Tibial nerve (tissue), 4 donors: ENCODE results near the gene KRT82. TPM values are rescaled to one million over a fixed set of nuclear protein-coding genes. Genes with fewer than 3 reads are reported as not detected.
"Not testable (repeated sequence)": the region's sequence is repeated elsewhere in the genome, so short reads cannot be mapped to it uniquely, and the experiment has no call there.

Source experiments
- DNase-seq, 2 donors: peaks; one replicate each; pipeline ENCODE4 v3.0.0-alpha.2; 2019; ENCODE audit warnings: low spot score in 2 of 2
- H3K27ac ChIP-seq, 4 donors: fragments of 200-600 bp; sonication (generic) in 3 of 4; one replicate each; pipeline ENCODE4 v1.5.1; 2017 to 2019; ENCODE audit warnings: mild to moderate bottlenecking in 1 of 4
- H3K27me3 ChIP-seq, 2 donors: fragments of 200-600 bp; sonication (generic) in 1 of 2; one replicate each; pipeline versions ENCODE4 v1.5.1 to v1.6.0; 2017 to 2019
- H3K36me3 ChIP-seq, 3 donors: fragments of 200-600 bp; sonication (generic); one replicate each; pipeline ENCODE4 v1.5.1; 2018 to 2019
- H3K4me1 ChIP-seq, 4 donors: fragments of 200-600 bp; sonication (generic) in 3 of 4; one replicate each; pipeline ENCODE4 v1.5.1; 2017 to 2019
- H3K4me3 ChIP-seq, 4 donors: fragments of 200-600 bp; sonication (generic) in 3 of 4; one replicate each; pipeline ENCODE4 v1.5.1; 2017 to 2019; ENCODE audit warnings: mild to moderate bottlenecking in 1 of 4, moderate library complexity in 1 of 4
- H3K9me3 ChIP-seq, 4 donors: fragments of 200-600 bp; sonication (generic) in 3 of 4; one replicate each; pipeline ENCODE4 v1.5.1; 2017 to 2019
- CTCF ChIP-seq, 5 experiments: fragments of 200-600 bp in 3 of 5; fragments of 450-650 bp in 2 of 5; sonication (generic) in 3 of 5; IDR thresholded peaks; one replicate each; pipeline ENCODE4 v1.5.1; 2016 to 2019; ENCODE audit warnings: antibody characterized with exemption in 5 of 5, mild to moderate bottlenecking in 3 of 5, moderate library complexity in 2 of 5
- EP300 ChIP-seq, 2 donors: sonication (generic); formaldehyde crosslinking; IDR thresholded peaks; one replicate each; pipeline ENCODE4 v1.6.1; 2017; ENCODE audit warnings: antibody characterized with exemption in 2 of 2, mild to moderate bottlenecking in 1 of 2
- POLR2A ChIP-seq, 2 donors: fragments of 450-650 bp; IDR thresholded peaks; one replicate each; pipeline ENCODE4 v1.6.1; 2017; ENCODE audit warnings: antibody characterized with exemption in 2 of 2, mild to moderate bottlenecking in 2 of 2, moderate library complexity in 2 of 2
- WGBS, 2 donors: methylation state at CpG; one replicate each; pipeline ENCODE4 v1.1.5; 2018; 5-methylcytosine and 5-hydroxymethylcytosine counted together
- total RNA-seq, 4 donors: library from RNA; depleted of rRNA; stranded (reverse); fragments of >200 nt; gene quantifications; one replicate each; pipeline ENCODE4 v1.1.0, GENCODE V29; 2016

The KRT82 gene
- total RNA-seq, 4 donors from 2014 or later: not detected

- H3K36me3 ChIP-seq: no peaks in the 10 kb centered on the region
- TF ChIP-seq EP300 (IDR thresholded peaks at IDR 0.05): no peak
- TF ChIP-seq CTCF (IDR thresholded peaks at IDR 0.05): no peak
- no peak overlapping the region for H3K4me3 ChIP-seq
- peaks cover 0 to 13% (median 6%) of the 10 kb centered on the region in 4 donors for H3K4me1 ChIP-seq
- H3K27ac ChIP-seq: no peak overlapping the region
- WGBS, 2 donors: 74 to 84% methylated on average over 14 to 16 of the region's 16 CpGs
- H3K27me3 ChIP-seq: peaks cover 0 to 7% of the 10 kb centered on the region in 2 donors
- DNase-seq: no peak
- peaks cover 0 to 15% (median 3%) of the 10 kb centered on the region in 4 donors for H3K9me3 ChIP-seq
Observed at GRCh38 chr12:52347551-52348510, 58.3 kb downstream of the KRT82 start.

- WGBS, 2 donors: 81 to 87% methylated on average over 9 of the region's 9 CpGs
- Histone ChIP-seq H3K27me3 (peaks cover 0 to 7% of the 10 kb centered on the region in 2 donors), H3K4me1 (peaks cover 0 to 8% (median 2%) of the 10 kb centered on the region in 4 donors), H3K27ac (no peak overlapping the region), H3K9me3 (peaks cover 0 to 20% (median 3%) of the 10 kb centered on the region in 4 donors), H3K4me3 (no peak overlapping the region), H3K36me3 (no peaks in the 10 kb centered on the region)
- TF ChIP-seq POLR2A (IDR thresholded peaks at IDR 0.05): no peak
- TF ChIP-seq EP300 (IDR thresholded peaks at IDR 0.05): no peak
- TF ChIP-seq CTCF (IDR thresholded peaks at IDR 0.05): no peak
- DNase-seq: no peak
Observed at GRCh38 chr12:52347016-52347415, 59.1 kb downstream of the KRT82 start.

GRCh38 chr12:52346593-52346992 is 59.5 kb downstream of the KRT82 start:
- no peak for TF ChIP-seq POLR2A (IDR thresholded peaks at IDR 0.05)
- no peak for TF ChIP-seq EP300 (IDR thresholded peaks at IDR 0.05)
- no peak for TF ChIP-seq CTCF (IDR thresholded peaks at IDR 0.05)
- H3K27ac ChIP-seq: no peak overlapping the region

GRCh38 chr12:52345041-52345440 is 61.1 kb downstream of the KRT82 start:
- not testable (repeated sequence) for DNase-seq, H3K4me3 ChIP-seq, H3K27ac ChIP-seq, H3K4me1 ChIP-seq, H3K36me3 ChIP-seq, H3K27me3 ChIP-seq
- peaks cover 0 to 20% (median 3%) of the 10 kb centered on the region in 4 donors for H3K9me3 ChIP-seq
- WGBS, 2 donors: 73 to 89% methylated on average over 8 of the region's 8 CpGs

More at GRCh38 chr12:52346593-52346992, 59.5 kb downstream of the KRT82 start:
- Histone ChIP-seq H3K4me1 (peaks cover 0 to 6% (median under 1%) of the 10 kb centered on the region in 4 donors), H3K4me3 (no peak overlapping the region), H3K36me3 (no peaks in the 10 kb centered on the region), H3K27me3 (peaks cover 0 to 5% of the 10 kb centered on the region in 2 donors), H3K9me3 (peaks cover 0 to 20% (median 3%) of the 10 kb centered on the region in 4 donors)
- no peak for DNase-seq
- 36 to 41% methylated on average over 4 of the region's 4 CpGs for WGBS, 2 donors

GRCh38 chr12:52344111-52344510 is 62.0 kb downstream of the KRT82 start:
- TF ChIP-seq CTCF (IDR thresholded peaks at IDR 0.05): no peak
- no peak for TF ChIP-seq POLR2A (IDR thresholded peaks at IDR 0.05)
- TF ChIP-seq EP300 (IDR thresholded peaks at IDR 0.05): no peak
- no peak overlapping the region for H3K4me3 ChIP-seq
- H3K27ac ChIP-seq: no peak overlapping the region
- no peaks in the 10 kb centered on the region for H3K36me3 ChIP-seq
- H3K4me1 ChIP-seq: no peaks in the 10 kb centered on the region
- H3K9me3 ChIP-seq: peaks cover 0 to 20% (median 3%) of the 10 kb centered on the region in 4 donors
- H3K27me3 ChIP-seq: peaks cover 0 to 7% of the 10 kb centered on the region in 2 donors
- 90 to 94% methylated on average over 8 to 12 of the region's 12 CpGs for WGBS, 2 donors
- no peak for DNase-seq

Other genes starting within 250 kb of the KRT82 start
- not detected for gene KRT80, start 214.3 kb downstream of the KRT82 start, total RNA-seq
- gene KRT7, start 173.1 kb downstream of the KRT82 start, total RNA-seq: 10 to 100 TPM in 1 of 4 donors, 1 to 10 TPM in 3; 2.5 to 33.9 (median 6.3) TPM
- gene KRT86, start 131.7 kb downstream of the KRT82 start, total RNA-seq: not detected
- not detected for gene KRT81, start 114.8 kb downstream of the KRT82 start, total RNA-seq
- gene KRT83, start 84.9 kb downstream of the KRT82 start, total RNA-seq: not detected
- not detected for gene KRT85, start 38.9 kb downstream of the KRT82 start, total RNA-seq
- gene KRT84, start 20.7 kb downstream of the KRT82 start, total RNA-seq: not detected
- gene KRT75, start 28.0 kb upstream of the KRT82 start, total RNA-seq: not detected
- not detected for gene KRT6B, start 45.8 kb upstream of the KRT82 start, total RNA-seq
- not detected for gene KRT6C, start 67.5 kb upstream of the KRT82 start, total RNA-seq
- gene KRT6A, start 86.9 kb upstream of the KRT82 start, total RNA-seq: under 1 TPM in 1 of 4 donors, not detected in 3; 0.30 TPM
- gene KRT5, start 114.1 kb upstream of the KRT82 start, total RNA-seq: 1 to 10 TPM in 1 of 4 donors, under 1 TPM in 1, not detected in 2; 0.22 to 2.7 TPM
- gene KRT71, start 146.8 kb upstream of the KRT82 start, total RNA-seq: not detected
- gene KRT74, start 167.5 kb upstream of the KRT82 start, total RNA-seq: not detected
- not detected for gene KRT72, start 195.1 kb upstream of the KRT82 start, total RNA-seq
- gene KRT73, start 212.2 kb upstream of the KRT82 start, total RNA-seq: not detected
- gene KRT2, start 245.9 kb upstream of the KRT82 start, total RNA-seq: not detected